ENCODE data around the gene RPL35A.
"Not testable (repeated sequence)": the region's sequence is repeated elsewhere in the genome, so short reads cannot be mapped to it uniquely, and the experiment has no call there.

RPL35A gene

DNA sequence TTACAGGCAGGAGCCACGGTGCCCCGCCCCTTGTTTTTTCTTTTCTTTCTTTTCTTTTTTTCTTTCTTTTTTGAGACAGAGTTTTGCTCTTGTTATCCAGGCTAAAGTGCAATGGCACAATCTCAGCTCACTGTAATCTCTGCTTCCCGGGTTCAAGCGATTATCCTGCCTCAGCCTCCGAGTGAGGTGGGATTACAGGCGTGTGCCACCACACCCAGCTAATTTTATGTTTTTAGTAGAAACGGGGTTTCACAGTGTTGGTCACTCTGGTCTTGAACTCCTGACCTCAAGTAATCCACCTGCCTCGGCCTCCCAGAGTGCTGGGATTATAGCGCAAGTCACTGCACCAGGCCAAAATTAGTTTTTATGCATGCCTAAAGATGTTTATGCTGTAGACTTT lies 2.5 kb downstream of the RPL35A start:
- DNase-seq: no peak

GRCh38 chr3:197953325-197953724 lies 3.3 kb downstream of the RPL35A start:
- DNase-seq: no peak

DNA sequence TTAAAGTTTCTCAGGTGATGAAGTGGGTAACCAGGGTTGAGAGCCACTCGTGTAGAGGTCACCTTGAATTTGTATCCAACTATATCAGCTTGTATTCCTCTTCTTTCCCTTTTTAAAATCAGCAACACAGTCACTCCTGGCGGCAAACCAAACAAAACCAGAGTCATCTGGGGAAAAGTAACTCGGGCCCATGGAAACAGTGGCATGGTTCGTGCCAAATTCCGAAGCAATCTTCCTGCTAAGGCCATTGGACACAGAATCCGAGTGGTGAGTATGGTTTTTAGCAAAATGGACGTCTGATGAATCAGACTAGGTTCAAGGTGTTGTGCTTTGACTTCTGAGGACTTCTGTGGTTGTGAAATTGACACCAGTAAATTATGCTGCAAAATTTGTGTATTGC lies 3.9 kb downstream of the RPL35A start:
- no peak for DNase-seq

DNA sequence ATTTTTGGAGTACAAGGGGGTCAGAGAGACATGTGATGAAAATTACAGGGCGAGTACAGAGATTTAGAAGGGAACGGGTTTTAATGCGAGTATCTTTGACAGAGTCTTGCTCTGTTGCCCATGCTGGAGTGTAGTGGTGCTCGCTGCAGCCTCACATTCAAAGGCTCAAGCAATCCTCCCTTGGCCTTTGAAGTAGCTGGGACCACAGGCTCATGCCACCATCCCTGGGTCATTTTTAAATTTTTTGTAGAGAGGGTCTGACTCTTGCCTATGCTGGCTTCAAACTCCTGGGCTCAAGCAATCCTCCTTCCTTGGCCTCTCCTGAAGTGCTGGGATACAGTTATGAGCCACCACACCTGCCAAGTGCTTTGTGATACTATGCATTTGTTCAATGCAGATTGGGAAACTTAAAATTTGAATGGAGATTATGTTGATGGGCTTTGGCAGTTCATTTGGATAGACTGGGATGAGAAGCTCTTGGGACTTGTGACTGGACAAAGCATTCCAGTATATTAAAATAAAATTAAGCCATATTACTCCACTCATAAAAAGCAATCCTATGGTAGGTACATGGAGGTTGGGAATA lies 6.0 kb downstream of the RPL35A start:
- no peak for DNase-seq

DNA sequence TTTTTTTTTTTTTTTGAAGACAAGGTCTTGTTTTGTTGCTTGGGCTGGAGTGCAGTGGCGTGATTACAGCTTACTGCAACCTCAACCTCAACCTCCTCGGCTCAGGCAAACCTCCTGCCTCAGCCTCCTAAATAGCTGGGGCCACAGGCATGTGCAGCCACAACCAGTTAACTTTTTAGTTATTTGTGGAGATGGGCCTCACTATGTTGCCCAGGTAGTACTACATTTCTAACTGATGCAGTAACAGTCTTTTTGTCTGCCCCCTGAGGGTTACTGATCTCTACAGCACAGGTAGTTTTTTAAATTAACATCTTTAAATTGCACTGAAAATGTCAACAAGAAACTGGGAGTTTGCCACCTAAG lies 6.6 kb downstream of the RPL35A start:
- no peak for DNase-seq

DNA sequence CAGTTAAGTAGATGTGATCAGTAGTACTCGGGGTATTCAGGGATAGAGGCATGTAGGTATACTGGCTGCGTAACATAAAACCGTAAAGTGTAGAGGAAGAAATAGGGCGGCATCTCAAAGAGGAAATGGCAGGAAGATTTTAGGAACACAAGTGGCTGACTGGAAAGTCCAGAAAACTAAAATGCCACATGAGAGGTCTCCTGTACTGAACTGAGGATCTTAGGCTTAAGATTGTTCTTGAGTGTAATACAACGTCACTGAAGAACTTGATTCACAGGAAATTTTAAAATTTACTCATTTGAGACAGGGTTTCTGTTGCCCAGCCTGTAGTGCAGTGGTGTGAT lies 7.8 kb downstream of the RPL35A start:
- DNase-seq: no peak

- DNase-seq: no peak
These were observed 8.4 kb downstream of the RPL35A start for GRCh38 chr3:197958346-197958745.

GRCh38 chr3:197958848-197959247 lies 8.9 kb downstream of the RPL35A start:
- DNase-seq: not testable (repeated sequence)

DNA sequence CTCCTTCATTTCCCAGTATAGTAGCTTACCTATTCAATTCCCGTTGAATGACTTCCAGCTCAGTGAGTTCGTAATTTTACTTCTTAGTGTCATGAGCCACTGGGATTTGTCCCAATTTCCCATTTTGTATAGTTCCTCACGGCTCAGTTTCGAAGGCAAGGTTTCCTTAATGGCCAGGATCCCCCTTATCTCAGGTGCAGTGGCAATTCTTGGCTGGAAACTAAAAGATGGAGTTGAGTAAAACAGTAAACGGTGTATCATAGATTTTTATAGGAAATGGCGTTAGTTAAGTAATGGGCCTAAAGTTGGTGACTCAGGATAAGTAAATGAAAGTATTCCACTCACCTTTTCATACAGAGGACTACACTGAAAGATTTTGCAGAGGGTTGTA lies 9.5 kb downstream of the RPL35A start:
- DNase-seq: no peak

GRCh38 chr3:197959891-197960693 lies 10.1 kb downstream of the RPL35A start, which contains the start of gene LMLN:
LMLN (plus strand) TSS chr3:197960217; CDS start chr3:197960246, 29 bp downstream.
- DNase-seq: peak; percentile 76 to 80

- no peak for DNase-seq
These were observed 10.9 kb downstream of the RPL35A start for GRCh38 chr3:197960694-197961581.

- no peak for DNase-seq
These were observed 11.6 kb downstream of the RPL35A start for GRCh38 chr3:197961582-197961945.

DNA sequence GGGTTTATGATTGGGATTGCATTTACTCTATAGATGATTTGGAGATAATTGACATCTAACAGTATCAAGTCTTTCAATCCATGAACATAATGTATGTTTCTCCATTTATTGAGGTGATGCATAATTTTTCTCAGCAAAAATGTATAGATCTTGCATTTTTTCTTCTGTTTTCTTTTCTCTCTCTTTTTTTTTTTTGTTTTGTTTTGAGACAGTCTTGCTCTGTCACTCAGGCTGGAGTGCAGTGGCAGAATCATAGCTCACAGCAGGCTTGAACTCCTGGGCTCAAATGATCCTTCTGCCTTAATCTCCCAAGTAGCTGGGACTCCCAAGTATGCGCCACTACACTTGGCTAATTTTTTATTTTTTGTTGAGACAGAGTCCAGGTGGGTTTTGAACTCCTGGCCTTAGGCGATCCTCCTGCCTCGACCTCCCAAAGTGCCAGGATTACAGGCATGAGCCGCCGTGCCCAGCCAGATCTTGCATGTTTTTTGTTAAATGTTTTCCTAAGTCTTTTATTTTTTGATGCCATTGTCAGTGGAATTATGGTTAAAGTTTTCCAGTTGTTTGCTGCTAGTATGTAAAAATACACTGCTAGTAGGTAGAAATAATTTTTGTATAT lies 13.1 kb downstream of the RPL35A start:
- no peak for DNase-seq

DNA sequence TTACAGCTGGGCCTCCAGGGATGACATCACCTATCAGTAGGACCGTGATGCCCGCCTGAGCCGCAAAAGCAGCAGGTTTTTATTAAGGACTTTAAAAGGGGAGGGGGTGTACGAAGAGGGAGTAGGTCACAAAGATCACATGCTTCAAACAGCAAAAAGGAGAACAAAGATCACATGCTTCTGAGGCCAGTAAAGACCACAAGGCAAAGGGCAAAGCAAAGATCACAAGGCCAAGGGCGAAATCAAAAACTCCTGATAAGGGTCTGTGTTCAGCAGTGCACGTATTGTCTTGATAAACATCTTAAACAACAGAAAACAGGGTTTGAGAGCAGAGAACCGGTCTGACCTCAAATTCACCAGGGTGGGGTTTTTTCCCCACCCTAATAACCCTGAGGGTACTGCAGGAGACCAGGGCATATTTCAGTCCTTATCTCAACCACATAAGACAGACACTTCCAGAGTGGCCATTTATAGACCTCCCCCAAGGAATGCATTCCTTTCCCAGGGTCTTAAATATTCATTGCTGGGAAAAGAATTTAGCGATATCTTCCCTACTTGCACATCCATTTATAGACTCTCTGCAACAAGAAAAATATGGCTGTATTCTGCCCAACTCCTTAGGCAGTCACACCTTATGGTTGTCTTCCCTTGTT lies 17.5 kb downstream of the RPL35A start:
- not testable (repeated sequence) for DNase-seq

DNA sequence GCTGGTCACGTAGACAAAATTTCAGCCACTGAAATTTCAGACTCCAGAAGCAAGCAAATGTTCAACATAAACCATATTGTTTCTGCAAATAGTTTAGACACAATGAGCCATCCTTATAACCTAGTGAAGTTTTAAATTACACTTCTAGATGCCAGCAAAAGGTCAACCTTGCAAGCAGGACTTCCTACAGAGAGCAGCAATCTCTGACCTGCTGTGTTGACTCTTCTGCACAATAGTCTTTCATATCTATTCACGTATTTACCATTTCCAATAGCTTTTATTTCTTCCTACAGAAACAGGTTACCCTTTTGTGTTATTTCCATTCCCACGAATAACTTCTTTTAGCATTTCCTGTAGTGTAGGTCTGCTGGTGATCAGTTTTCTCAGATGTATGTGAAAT lies 20.6 kb downstream of the RPL35A start:
- no peak for DNase-seq

DNA sequence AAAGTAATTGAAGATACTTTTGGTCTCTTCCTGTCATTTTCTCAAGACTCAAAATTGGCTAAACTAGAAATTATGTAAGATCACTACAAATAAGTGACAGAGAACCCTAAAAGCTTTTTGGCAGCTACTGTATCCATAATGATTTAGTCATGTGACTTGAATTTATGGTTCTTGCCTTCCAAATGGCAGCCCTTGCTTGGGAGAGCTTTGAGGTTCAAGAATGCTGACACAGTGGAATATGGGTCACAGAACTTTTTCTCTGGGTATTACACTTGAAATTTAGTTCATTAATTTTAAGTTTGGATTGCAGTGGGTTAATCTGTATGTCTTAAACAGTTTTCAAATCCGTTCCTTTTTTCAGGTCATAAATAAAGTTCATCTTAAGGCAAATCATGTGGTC lies 24.0 kb downstream of the RPL35A start:
- no peak for DNase-seq

DNA sequence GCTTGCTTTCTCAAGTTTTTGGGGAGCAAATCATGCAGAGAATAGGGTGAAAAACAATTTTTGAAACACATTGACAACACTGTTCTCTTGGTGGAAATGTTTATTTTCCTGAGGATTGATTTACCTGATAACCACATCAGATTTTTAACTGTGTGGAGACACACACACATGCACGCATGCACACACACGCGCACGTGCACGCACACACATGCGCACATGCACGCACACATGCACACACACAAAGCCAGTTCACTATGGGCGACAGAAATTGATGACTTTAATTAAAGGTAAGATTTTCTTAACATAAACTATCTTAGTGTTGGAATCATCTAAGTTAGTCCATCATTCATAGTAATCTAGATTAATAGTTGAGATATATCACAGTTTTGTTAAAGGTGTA lies 25.3 kb downstream of the RPL35A start:
- no peak for DNase-seq

DNA sequence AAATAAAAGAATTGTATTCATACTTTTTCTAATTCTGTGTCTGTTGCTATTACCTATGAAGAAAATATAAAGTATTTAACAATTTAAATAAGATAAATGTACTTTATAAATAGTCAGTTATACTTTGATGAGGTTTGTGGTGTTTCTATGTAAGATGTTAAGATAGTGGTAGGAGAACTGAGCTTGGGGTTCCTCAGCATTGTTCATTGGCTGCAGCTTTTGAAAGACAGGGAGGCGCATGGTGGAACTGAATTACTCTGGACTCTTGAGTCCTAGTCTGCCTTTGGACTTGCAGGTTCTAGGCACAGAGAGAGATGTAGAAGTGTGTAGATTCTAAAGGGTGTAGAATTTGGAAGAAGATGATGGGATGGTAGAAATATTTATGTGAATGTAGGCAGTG lies 33.1 kb downstream of the RPL35A start:
- DNase-seq: no peak

GRCh38 chr3:197989651-197990050 lies 39.7 kb downstream of the RPL35A start:
- DNase-seq: no peak

DNA sequence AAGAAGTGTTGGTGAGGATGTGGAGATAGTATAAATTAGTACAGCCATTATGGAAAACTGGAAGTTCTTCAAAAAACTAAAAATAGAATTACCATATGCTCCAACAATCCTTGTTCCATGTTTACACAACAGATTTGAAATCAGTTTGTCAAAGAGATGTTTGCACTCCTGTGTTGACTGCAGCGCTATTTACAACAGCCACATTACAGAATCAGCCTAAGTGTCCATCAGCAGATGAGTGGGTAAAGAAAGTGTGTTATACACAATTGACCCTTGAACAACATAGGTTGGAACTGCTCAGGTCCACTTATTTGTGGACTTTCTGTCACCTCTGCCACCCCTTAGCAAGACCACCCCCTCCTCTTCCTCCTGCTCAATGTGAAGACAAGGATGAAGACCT lies 44.7 kb downstream of the RPL35A start:
- no peak for DNase-seq

- DNase-seq: no peak
These were observed 46.9 kb downstream of the RPL35A start for GRCh38 chr3:197996855-197997254.

DNA sequence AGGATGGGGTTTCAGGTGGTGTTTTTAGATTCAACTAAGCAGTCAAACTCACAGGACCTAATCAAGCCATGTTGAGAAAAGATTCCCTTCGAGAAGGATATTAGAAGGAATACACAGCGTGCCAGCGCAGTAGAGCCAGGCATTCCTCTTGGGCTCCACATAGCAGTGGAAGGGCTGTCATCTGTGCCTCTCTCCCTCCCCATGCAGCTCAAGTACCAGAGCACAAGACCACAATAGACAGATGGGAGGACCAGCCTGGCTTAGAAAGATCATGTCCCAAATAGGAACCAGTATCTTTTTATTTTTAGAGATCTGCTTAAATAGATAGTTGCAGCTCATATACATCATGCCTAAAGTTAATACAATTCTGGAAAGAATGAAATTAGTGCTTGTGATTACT lies 47.9 kb downstream of the RPL35A start:
- no peak for DNase-seq

Data from SHP77 (cell line).